Kidney capillary endothelial cell (primary cell): ENCODE data around the gene SDCCAG8.

ENCODE experiments used
- DNase-seq: peaks from one replicate; pipeline ENCODE4 v3.0.0-alpha.2; 2018; ENCODE audit warnings: low spot score

SDCCAG8 gene

GRCh38 chr1:243281672-243282071, 25.8 kb downstream of the SDCCAG8 start:
- DNase-seq, result no peak

- peak; percentile 42 for DNase-seq
Observed at GRCh38 chr1:243286409-243287122, 30.7 kb downstream of the SDCCAG8 start.

GRCh38 chr1:243287123-243287460, 31.3 kb downstream of the SDCCAG8 start:
- DNase-seq, result no peak

DNA sequence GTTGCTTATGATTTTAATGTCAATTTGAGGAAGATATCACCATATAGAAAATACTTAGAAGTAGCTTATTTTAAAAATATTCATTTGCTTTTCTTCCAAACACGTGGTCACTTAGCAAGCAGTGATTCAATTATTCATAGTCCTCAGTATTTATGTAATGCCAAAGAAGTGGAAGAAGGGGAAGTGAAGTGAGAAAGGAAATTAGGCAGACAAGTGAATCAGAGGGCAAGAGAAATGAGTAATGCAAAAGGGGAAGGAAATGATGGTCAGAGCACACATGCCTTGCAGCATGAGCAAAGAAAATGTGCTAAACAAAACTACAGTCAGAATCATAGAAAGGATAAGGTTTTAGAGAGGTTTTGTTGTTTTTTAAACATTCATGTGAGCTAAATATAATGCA, 31.8 kb downstream of the SDCCAG8 start:
- peak; percentile 96 for DNase-seq

DNA sequence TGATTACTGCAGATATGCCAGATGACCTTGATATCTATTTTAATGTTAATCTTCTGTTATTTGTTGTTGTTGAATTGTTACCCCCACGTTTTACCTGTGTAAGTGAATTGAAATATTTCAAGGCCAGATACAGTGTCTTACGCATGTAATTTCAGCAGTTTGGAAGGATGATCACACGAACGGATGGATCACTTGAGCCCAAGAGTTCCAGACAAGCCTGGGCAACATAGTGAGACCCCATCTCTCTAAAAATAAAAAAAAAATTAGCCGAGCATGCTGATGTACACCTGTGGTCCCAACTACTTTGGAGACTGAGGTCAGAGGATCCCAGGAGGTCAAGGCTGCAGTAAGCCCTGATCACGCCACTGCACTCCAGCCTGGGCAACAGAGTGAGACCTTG, 32.2 kb downstream of the SDCCAG8 start:
- DNase-seq, result no peak

DNA sequence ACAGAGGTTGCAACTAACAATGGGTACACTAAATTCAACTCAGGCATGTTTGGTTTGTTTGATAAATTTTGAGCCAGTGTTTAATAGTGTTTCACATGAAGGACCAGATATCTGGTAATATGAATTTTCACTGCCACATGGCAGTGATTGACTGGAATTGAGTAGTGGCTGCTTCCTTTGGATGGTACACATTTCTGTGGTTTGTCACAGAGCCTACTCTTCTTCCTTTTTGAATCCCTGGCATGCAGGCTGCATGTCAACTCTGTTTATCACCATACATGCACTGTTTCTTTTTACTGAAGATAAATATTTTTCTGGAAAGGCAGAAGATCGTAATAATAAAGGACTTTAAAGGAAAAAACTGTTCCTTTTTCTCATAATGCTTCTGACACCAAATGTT, 35.5 kb downstream of the SDCCAG8 start:
- DNase-seq, result no peak

DNA sequence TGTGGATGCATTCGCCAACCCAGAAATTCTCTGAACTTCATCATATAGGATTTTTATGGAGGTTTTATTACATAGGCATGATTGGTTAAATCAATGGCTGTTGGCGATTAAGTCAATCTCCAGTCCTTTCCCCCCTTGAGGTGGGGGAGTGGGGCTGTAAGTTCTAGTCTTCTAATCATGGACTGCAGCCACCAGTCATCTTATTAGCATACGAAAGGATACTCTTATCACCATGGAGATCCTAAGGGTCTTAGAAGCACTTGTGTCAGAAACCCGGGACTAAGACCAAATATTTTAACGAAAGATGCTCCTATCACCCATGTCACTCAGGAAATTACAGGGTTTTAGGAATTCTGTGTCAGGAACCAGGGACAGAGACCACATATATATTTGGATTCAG, 36.3 kb downstream of the SDCCAG8 start:
- DNase-seq, result no peak

- peak; percentile 39 for DNase-seq
Observed at GRCh38 chr1:243293941-243294722, 38.3 kb downstream of the SDCCAG8 start.

- no peak for DNase-seq
Observed at GRCh38 chr1:243294723-243295121, 38.9 kb downstream of the SDCCAG8 start.

DNA sequence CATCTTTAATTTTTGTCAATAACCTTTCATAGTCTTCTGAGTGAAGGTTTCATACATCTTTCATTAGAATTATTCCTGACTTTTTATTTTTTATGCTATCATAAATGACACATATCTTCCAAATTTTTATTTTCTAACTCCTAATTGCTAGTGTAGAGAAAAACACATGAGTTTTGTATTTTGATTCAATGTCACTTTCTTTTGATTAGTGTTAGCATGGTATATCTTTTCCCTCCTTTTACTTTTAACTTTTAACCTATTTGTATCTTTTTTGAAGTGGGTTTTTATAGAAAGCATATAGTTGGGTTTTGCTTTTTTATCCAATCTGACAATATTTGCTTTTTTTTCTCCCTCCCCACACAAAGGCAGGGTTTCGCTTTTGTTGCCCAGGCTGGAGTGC, 43.2 kb downstream of the SDCCAG8 start:
- DNase-seq, result no peak

- DNase-seq, result no peak
Observed at GRCh38 chr1:243301059-243301458, 45.2 kb downstream of the SDCCAG8 start.

DNA sequence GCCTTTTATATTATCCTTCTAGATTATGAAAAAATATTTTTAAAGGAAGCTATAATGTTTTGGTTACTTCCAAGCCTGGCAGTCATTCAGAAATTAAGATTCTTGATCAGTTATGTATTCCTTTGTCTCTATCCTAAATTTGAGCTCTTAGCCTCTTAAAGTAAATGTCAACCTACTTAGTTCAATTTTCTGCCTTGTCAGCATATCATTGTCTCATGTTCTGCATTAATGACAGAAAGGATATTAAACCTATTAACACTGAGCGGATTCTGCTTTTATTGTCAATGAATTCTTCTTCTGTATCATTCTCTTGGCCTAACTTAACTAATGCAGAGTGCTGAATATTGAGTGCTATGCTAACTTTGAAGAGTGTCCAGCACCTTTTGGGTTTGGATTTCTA, 56.0 kb downstream of the SDCCAG8 start:
- DNase-seq, result no peak

GRCh38 chr1:243312952-243313634, 57.3 kb downstream of the SDCCAG8 start:
- DNase-seq, result no peak

GRCh38 chr1:243313635-243314536, 58.0 kb downstream of the SDCCAG8 start:
- no peak for DNase-seq

DNA sequence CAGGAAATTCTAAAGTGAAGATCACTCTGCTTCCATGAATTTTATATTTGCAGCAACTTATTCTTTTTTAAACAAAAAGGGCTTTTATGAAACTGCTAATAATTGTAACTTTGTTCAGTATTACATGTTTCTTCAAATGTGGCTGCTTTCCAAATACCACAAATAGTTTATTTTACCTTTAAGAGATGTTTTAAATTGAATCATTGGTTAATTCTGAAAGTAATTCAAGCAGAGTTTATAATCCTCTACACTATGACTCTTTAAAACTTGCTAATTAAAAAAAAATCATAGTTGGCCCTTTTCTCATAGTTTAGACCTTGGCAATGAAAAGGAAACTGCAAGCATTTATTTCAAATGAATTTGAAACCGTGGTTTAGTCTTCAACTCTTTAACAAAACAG, 59.6 kb downstream of the SDCCAG8 start:
- DNase-seq, result no peak

DNA sequence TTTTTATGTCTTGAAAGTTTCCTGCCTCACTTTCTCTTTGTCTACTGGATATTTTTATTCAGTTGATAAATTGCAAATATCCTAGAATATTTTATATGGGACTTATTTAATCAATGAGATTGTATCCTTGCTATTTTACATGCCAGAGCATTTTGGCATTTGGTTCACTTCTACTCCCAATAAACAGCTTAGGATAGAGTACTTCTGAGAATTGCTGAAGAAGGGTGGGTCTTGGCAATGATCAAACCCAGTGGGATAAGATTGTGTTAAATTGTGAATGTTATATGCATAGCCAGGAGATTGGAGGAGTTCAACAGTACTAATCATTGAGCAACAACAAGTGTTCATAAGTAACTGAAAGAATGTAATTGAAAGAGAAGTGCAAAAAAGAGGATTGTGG, 60.1 kb downstream of the SDCCAG8 start:
- no peak for DNase-seq

- no peak for DNase-seq
Observed at GRCh38 chr1:243316366-243316989, 60.6 kb downstream of the SDCCAG8 start.

DNA sequence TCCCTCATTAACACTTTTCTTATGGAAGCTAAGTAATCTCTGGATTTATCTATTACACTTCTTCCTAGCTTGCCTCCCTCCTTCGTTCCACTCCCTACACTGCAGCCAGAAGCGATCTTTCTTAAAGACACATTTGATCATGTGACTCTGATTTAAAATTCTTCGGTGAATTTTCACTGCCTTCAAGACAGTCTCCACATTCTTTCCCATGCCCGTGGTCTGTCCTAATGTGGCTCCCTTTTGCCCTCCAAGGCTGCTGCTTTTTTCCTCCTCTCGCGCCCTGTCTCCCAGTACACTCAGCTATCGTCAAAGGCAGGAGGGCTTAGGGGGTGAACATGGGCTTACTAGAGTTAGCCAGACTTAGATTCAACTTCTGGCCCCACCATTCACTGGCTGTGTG, 64.4 kb downstream of the SDCCAG8 start:
- DNase-seq, result no peak

- DNase-seq, result no peak
Observed at GRCh38 chr1:243322326-243322725, 66.5 kb downstream of the SDCCAG8 start.

DNA sequence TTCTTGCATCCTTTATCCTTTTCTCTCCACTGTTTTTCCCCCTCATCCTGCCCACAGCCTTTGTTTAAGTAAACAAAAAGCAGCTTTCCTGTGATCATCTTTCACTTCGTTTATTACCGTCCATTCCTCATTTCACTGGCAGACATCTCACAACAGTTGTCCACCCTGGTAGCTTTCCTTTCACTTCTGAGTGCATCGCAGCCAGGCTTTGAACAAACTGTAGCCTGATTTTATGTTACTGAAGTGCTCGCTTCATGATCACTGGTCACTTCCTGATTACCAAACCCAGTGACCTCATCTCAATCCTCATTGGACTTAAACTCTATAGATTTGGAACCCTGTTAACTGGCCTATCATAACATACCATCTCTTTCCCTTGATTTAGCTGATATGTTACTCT, 67.7 kb downstream of the SDCCAG8 start:
- DNase-seq, result no peak

- peak; percentile 70 for DNase-seq
Observed at GRCh38 chr1:243325305-243325890, 69.6 kb downstream of the SDCCAG8 start.
